ENCODE measurements around the gene SS18L1.

GRCh38 chr20:62215991-62216635 is 72.5 kb downstream of the SS18L1 start:
- TF ChIP-seq, protein P1, sequence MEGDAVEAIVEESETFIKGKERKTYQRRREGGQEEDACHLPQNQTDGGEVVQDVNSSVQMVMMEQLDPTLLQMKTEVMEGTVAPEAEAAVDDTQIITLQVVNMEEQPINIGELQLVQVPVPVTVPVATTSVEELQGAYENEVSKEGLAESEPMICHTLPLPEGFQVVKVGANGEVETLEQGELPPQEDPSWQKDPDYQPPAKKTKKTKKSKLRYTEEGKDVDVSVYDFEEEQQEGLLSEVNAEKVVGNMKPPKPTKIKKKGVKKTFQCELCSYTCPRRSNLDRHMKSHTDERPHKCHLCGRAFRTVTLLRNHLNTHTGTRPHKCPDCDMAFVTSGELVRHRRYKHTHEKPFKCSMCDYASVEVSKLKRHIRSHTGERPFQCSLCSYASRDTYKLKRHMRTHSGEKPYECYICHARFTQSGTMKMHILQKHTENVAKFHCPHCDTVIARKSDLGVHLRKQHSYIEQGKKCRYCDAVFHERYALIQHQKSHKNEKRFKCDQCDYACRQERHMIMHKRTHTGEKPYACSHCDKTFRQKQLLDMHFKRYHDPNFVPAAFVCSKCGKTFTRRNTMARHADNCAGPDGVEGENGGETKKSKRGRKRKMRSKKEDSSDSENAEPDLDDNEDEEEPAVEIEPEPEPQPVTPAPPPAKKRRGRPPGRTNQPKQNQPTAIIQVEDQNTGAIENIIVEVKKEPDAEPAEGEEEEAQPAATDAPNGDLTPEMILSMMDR (IDR thresholded peaks at IDR 0.05), result no peak
- TF ChIP-seq POLR2A (IDR thresholded peaks at IDR 0.05), result no peak
